GM11168 (cell line): ENCODE measurements around the gene GAB2.

Source experiments
- in situ Hi-C: fragments of 300-500 bp; cut with MboI; formaldehyde crosslinking; loops from one replicate; pipeline ENCODE4 v1.12.0; 2022; ENCODE audit warnings: low sequenced_read_pairs; ENCODE audit not compliant: unreplicated experiment

GAB2 gene

GRCh38 chr11:78216571-78217287, 200.9 kb downstream of the GAB2 start:
- in situ Hi-C loops = no loop called here

GRCh38 chr11:78216021-78216420, 201.6 kb downstream of the GAB2 start:
- in situ Hi-C loops = no loop called here

DNA sequence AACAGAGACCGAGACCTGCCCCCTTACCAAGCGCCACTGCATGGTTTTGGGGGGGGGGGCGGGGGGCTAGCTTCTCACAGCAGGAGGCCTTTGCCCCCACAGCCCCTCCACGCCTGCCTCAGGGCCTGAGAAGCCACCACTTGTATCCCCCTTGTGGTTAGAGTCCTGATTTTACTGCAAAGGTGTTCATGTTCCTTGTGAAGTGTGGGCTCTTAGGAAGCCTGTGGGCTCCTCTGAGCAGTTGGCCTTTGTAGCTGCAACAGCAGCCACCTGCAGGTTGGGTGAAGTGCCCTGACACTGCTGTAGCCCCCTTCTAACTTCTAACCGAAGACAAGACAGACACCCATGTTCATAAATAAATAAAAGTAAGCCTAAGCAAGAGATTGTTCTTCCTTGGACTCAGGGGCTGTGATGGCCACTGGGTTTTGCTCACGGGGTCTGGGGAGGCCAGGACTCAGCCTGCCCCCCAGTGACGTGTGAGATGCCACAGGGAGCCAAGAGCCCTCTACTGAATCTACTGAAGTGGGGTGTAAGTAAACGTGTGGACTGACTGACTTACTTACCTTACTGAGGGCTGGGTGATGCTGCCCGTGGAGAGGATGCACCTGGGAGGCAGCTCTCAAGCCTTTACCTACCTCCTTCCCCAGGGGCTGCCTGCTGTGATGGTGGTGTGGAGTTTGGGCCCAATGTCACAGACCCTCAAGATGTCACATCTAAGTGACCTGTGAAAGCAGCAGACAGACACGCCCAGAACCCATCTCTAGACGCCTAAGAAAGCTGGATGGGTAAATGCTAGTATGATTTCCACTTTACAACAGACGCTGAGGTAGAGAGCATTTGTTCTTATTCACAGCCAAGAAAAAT, 203.1 kb downstream of the GAB2 start:
- in situ Hi-C loops = no loop called here

DNA sequence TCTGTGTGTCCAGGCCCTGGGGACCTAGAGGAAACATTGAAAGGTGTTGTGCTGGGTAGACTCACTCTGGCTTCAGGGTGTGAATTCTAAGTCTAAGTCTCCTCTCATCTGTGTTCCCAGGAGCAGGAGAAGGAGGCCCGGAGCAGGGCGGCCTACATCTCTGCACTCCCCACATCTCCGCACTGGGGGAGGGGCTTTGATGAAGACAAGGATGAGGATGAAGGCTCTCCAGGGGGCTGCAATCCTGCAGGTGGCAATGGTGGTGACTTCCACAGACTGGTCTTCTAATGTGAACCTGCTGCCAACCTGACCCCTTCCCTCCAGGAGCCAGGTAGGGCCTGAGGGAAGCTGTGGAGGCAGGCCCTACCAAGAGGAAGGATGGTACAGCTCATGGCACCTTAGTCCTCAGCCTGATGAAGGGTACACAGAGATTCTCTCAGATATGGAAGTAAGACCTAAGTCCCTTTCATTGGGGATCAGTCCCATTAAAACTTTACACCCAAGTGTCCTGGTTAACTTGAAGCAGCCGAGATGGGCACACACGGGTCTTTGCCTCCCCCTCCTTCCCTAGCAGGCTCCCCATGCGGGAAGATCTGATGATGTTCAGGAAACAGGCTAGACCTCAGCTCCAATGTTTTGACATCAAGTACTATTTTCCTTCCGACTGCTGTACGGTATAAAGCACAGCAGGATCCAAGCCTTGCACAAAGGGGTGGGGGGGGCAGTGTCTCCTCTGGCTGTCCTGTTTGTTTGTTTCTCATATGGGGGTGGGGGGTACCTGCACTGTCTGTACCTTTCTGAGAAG, 203.9 kb downstream of the GAB2 start:
- in situ Hi-C loops = no loop called here

GRCh38 chr11:78212586-78213371, 204.8 kb downstream of the GAB2 start:
- in situ Hi-C loops = no loop called here

DNA sequence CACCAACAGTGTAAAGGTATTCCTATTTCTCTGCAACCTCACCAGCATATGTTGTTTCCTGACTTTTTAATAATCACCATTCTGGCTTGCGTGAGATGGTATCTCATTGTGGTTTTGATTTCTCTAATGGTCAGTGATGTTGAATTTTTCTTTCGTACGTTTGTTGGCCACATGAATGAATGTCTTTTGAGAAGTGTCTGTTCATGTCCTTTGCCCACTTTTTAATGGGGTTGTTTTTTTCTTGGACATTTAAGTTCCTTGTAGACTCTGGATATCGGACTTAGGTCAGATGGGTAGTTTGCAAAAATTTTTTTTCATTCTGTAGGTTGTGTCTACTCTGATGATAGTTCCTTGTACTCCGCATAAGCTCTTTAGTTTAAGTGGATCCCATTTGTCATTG, 206.1 kb downstream of the GAB2 start:
- in situ Hi-C loops = no loop called here

DNA sequence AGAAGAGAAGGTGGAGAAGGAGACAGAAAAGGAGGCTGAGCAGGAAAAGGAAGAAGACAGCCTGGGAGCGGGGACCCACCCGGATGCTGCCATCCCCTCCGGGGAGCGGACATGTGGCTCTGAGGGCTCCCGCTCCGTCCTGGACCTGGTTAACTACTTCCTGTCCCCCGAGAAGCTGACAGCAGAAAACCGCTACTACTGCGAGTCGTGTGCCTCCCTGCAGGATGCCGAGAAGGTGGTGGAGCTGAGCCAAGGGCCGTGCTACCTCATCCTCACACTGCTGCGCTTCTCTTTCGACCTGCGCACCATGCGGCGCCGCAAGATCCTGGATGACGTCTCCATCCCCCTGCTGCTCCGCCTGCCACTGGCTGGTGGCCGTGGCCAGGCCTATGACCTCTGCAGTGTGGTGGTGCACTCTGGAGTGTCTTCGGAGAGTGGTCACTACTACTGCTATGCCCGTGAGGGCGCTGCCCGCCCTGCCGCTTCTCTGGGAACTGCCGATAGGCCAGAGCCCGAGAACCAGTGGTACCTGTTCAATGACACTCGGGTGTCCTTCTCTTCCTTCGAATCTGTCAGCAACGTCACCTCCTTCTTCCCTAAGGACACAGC, 207.5 kb downstream of the GAB2 start:
- in situ Hi-C loops = no loop called here

- in situ Hi-C loops = no loop called here
Measured at GRCh38 chr11:78209478-78209877, 208.1 kb downstream of the GAB2 start.

- in situ Hi-C loops = no loop called here
Measured at GRCh38 chr11:78208257-78209165, 209.1 kb downstream of the GAB2 start.

DNA sequence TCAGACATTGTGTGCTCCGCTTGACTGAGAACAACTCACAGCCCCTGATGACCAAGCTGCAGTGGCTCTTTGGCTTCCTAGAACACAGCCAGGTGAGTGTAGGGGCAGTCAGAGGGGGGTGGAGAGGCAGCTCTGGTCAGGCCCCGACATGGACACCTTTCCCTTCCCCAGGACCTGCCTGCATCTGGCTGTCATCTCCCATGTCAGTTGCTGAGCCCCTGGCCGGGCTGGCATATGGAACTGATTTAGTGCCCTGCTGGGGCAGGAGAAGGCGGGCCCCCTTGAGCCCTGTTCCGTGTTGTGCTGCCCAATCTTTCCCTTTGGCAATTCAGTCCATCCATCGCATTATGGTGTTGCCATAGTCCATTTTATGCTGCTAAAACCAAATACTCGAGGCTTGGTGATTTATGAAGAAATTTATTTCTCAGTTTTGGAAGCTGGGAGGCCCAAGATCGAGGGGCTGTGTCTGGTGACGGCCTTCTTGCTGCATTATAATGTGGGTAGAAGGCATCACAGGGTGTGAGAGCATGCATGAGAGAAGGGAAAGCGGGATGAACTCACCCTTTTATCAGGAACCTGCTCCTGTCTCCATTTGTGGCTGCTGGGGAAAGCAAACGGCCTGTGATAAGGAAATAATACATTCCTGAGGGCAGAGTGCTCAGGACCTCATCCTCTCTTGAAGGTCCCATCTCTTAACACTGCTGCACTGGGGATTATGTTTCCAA, 209.9 kb downstream of the GAB2 start:
- in situ Hi-C loops = no loop called here

DNA sequence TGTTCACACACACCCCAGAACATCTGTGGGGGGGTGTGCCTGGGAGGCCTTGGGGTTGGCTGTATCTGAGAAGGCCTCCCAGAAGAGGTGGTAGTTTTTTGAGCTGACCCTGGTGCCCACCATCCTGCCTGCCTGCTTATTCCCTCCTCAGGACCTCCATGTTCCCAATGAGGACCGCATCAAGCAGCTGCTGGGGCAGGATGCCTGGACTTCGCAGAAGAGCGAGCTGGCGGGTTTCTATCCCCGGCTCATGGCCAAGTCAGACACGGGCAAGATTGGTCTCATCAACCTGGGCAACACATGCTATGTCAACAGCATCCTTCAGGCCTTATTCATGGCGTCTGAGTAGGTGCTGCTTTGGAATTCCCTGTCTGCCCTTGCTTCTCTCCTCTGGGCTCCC, 211.9 kb downstream of the GAB2 start:
- in situ Hi-C loops = no loop called here

DNA sequence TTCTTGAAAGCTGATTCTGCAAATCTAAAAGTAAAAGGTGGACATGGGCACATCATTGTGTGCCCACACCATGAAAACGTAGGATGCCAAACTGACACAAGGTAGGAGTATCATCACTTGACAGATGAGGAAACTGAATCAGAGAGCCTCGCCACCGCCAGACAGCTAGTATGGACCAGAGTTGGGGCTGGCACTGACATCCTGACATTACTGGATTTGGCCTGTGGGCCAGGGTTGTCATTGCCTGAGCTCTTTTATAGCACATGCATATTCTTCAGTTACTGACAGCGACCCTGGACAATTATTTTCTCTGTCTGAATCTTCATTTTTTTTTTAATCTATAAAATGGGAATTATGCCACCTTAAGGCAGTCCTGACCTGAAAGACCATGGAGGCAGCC, 212.4 kb downstream of the GAB2 start:
- in situ Hi-C loops = no loop called here

GRCh38 chr11:78203184-78203583, 214.4 kb downstream of the GAB2 start:
- in situ Hi-C loops = no loop called here

DNA sequence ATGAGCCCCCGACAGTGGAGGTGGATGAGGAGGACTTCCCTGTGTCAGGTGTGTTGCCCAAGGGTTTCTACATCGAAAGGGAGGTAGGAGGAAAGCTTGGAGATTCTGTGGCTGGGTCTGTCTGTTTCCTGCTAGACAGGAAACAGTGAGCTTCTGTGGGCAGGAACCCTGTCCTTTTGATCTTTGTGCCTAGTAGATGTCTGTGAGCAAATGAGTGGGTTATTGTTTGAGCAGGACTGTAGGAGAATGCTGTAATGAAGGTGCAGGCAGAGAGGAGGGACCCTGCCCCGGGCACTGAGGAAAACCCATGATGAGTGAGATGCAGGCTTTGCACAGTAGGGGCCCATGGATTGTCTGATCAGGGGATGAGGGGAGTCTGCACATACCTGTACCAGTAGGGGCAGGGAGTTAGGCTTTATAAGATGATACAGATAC, 214.9 kb downstream of the GAB2 start:
- in situ Hi-C loops = no loop called here

DNA sequence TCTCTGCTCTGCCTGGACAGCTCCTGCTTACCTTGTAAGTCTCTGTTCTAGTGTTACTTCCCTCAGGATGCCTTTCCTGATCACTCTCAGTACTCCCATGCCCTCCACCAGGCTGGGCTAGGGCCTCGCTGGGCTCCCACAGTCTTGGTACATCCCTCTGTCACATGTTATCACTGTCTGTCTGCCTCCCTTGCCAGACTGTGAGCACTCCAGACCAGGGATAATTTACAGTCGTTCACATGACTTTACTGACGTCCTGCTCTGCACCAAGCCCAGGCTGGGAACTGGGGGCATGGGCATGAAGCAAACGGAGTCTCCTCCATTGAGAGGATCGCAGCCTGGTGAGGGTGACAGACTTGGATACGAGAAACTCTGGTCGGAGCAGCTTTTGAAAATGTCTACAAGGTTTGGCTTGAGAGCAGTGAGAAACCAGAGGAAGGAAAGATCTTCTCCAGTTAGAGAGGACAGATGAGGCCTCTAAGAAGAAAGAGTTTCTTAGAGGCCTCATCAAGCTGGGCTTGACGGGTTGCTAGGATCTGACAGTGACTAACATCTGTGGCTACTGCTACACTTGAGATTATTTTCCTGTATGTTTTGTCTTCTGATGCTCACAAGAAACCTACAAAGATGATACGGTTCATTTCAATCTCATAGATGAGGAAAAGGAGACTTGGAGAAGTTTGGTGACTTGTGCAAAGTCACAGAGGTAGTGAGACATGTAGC, 216.4 kb downstream of the GAB2 start:
- in situ Hi-C loops = no loop called here

- in situ Hi-C loops = no loop called here
Measured at GRCh38 chr11:78200553-78200952, 217.1 kb downstream of the GAB2 start.

GRCh38 chr11:78200061-78200460, 217.6 kb downstream of the GAB2 start:
- in situ Hi-C loops = no loop called here
